ENCODE results near the gene HAP1.

The HAP1 gene

DNA sequence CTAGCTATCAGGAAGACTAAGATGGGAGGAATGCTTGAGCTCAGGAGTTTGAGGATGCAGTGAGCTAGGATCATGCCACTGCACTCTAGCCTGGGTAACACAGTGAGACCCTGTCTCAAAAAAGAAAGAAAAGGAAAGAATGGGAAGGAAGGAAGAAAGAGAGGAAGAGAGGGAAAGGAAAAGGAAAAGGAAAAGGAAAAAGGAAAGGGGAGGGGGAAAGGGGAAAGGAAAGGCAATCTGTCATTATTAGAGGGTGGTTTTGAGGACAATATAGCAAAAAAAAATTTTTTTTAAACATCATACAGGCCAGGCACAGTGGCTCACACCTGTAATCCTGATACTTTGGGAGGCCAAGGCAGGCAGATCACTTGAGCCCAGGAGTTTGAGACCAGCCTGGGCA, 31.7 kb upstream of the HAP1 start:
- no peak for DNase-seq (ENCODE audit: low read depth, low spot score)

DNA sequence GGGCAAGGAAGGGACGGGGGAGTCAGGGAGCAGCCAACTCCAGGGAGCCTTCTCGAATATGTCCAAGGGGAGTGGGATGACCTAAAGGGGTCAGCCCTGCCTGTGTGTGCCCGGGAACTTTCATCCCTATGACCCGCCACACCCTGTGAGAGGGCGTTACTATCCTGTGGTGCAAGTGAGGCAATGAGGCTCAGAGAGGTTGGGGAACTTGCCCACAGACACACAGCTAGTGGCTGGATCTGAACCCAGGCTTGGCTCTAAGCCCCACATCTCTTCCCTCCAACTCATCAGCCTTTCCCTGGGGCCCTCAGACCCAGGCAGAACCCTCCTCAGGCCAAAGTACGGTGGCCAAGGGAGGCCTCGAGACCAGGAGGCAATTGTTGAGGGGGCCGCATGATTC, 28.9 kb upstream of the HAP1 start:
- DNase-seq (ENCODE audit: low read depth, low spot score) = no peak

DNA sequence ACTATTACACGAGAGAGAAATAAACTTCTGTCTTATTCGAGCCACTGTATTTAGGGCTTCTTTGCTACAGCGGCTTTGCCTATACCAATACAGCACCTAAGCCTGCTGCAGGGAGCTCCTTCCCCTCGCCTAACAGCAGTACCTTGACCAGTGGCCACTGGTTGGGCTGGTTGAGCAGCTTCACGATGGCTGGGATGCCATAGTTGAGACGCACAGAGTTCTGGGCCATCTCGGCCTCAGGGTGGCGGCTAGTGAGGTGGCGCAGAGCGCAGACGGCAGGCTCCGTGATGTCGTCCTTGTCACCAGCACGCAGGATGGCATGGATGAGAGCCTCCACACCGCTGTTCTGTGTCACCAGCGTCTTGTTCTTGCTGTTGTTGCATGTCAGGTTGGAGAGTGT, 28.4 kb upstream of the HAP1 start:
- no peak for DNase-seq (ENCODE audit: low read depth, low spot score)

DNA sequence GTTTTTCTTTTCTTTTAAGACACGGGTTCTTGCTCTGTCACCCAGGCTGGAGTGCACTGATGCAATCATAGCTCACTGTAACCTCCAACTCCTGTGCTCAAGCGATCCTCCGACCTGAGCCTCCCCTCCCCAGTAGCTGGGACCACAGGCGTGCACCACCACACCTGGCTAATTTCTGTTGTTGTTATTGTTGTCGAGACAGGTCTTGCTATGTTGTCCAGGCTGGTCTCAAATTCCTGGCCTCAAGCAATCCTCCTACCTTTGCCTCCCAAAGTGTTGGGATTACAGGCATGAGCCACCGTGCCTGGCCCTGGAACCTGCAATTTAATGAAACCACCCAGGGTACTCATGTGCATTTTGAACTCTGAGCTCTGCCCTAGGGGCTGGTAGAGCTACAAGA, 27.9 kb upstream of the HAP1 start:
- DNase-seq (ENCODE audit: low read depth, low spot score) = no peak

DNA sequence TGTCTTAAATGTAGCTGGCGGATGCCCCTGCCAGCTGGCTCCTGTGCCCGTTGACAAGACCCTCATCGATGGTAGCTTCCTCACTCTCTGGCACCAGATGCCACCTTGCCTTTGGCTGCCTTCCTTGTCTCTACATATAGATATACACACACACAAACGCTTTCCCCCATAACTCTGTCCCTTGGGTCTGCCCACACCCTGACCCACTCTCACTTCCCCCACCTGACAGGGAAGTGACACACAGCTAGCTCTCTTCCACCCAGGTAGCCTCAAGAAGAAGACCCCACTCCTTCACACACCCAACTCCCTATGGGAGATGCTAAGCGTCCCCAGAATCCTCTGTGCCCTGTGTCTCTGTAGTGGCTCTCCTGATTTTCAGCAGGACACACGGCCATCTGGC, 26.4 kb upstream of the HAP1 start:
- DNase-seq (ENCODE audit: low read depth, low spot score) = no peak

DNA sequence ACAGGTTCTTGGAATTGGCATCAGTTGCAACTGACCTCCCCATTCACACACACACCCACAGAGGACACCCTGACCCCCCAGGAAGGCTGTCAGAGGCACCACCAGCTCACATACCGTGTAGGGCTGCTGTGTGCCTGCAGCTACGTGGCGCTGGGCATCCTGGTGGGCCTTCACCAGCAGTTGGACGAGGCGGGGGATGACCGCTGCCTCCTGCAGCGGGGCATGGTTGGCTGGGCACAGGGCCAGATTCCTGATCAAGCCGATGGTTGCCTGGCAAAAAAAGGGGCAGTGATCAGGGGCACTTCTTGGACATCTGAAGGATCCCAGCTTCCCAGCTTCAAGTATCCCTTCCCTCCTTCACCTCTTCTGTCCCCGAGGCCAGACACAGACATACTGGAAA, 24.2 kb upstream of the HAP1 start:
- no peak for DNase-seq (ENCODE audit: low read depth, low spot score)

DNA sequence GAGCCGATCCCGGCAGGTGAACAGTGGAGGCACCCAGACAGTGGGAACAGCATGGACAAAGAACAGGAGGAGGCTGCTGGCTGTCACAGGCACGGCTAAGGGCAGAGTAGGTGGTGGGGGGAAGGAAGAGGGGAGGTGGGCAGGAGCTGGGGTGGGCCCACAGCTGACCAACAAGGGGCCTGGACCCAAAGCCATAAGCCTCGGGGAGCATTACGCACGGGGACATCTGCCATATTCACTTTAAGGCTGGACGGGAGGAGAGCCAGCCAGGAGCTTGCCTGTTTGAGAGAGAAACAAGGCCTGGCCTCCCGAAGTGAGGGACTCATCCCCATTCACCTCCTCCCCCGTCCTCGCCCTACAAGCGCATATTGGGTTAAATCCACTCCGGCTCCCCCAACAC, 19.6 kb upstream of the HAP1 start:
- DNase-seq (ENCODE audit: low read depth, low spot score) = no peak

DNA sequence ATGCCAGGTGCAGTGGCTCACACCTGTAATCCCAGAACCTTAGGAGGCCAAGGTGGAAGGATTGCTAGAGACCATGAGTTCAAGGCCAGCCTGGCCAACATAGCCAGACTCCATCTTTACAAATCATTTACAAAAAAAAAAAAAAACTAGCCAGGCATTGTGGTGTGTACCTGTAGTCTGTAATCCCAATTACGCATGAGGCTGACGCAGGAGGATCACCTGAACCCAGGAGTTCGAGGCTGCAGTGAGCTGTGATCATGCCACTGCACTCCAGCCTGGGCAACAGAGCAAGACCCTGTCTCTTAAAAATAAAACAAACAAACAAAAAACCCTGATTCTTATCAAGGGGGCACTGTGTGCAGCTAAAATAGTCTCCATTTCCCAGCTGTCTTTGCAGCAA, 16.8 kb upstream of the HAP1 start:
- no peak for DNase-seq (ENCODE audit: low read depth, low spot score)

DNA sequence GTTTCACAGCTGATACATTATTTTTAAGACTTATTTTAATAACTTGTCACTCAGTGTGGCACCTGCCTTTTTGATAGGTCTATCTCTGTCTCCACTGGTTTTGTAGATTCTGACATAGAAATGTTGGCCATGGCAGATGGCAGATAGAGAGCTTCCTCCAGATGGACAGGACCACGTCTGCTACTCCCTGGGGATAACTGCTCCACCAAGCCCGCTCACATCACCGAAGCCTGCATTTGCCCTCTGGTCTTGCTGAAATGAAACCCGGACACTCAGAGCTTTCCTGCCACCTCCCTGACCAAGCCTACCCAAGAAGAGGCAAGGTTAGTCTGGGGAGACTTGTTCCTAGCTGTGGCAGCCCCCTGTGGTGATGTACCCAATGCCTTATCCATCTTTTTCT, 16.4 kb upstream of the HAP1 start:
- DNase-seq (ENCODE audit: low read depth, low spot score) = no peak

DNA sequence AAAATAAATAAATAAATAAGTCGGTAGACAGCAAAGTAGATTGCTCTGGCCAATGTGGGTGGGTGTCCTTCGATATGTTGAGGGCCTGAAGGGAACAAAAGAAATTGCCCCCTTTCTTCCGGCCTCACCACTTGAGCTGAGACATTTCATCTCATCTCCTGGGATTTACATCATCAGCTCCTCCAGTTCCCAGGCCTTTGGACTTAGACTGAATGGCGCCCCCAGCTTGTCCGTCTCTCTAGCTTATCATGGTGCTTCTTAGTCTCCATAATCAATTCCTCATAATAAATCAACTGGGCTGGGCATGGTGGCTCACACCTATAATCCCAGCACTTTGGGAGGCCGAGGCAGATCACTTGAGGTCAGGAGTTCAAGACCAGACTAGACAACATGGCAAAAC, 13.8 kb upstream of the HAP1 start:
- DNase-seq (ENCODE audit: low read depth, low spot score) = no peak

DNA sequence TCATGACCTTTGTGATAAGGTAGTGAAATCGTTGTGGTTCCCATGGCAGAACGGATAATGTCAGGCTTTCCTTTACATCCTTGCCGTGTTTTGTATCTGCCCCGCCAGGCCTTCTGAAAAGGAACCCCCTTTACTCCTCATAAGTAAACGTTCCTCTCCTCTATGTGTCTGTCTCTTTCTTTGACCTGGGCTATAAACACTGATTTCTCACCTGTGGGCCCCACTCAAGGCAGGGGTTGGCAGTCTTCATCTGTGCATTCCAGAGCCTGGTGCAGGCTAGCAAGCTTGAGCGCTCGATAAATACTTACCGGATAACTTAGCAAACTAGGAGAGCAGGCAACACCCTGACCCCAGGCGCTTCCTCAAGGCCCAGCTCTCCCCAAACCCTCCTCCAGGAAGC, 7.3 kb upstream of the HAP1 start:
- DNase-seq (ENCODE audit: low read depth, low spot score) = no peak

DNA sequence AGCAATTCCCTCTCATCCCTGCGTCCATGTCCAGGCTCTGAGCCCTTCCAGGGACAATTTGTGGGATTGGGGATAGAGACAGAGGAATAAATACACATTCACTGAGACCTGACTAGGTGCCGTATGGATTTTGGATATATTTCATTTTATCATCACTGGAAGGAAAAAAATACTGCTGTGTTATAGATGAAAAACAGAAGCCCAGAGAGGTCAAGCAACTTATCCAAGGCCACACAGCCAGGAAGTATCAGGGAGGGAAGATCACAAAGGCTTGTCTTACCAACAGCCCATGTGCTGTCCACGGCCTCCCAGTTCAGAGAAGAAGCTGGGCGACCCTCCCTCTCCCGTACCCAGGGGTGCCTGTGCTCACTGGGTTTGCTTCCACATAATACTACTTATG, 6.1 kb upstream of the HAP1 start:
- DNase-seq (ENCODE audit: low read depth, low spot score) = no peak

DNA sequence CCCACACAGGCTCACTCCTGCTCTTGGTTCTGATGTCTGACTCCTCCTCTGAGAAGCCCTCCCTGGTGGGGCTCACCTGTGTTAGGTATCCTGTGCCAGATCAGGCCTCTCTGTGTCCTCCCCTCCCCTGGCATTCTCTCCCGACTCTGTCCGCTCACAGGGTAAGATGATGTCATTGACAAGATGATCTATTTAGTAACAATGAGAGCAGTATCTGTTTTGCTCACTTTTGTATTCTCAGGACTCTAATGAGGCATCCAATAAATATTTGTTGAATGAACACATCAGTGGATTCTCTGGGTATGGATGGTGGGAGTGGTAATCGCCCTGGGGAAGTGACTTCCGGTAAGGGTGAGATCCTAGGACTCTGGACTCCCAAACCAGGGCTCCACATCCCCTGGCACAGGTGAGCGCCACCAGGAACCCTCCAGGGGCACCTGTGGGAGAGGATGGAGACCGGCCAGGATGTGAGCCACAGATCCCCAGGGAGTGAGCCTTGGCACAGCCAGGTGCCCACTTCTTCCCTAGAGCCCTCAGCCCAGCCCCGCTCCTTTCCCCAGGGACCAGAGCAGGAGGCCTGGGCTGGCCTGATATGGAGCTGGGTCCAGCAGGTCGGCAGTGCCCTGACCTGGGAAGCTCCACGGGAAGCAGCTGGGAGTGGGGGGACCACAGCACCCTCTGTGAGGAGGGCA, 5.4 kb upstream of the HAP1 start:
- DNase-seq (ENCODE audit: low read depth, low spot score) = no peak

DNA sequence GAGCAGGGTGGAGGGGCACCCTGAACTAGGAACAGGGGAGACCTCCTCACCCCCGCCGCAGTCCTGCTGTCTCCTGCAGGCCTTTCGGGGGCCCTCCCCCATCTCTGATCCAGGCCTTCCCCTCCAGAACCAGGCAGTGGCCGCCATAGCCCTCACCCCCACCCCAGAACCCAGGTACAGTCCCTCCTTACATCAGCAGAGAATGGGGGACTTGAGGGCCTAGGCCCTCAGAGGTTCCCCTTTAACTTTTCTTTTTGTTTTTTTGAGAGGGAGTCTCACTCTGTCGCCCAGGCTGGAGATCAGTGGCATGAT, 4.3 kb upstream of the HAP1 start:
- no peak for DNase-seq (ENCODE audit: low read depth, low spot score)

DNA sequence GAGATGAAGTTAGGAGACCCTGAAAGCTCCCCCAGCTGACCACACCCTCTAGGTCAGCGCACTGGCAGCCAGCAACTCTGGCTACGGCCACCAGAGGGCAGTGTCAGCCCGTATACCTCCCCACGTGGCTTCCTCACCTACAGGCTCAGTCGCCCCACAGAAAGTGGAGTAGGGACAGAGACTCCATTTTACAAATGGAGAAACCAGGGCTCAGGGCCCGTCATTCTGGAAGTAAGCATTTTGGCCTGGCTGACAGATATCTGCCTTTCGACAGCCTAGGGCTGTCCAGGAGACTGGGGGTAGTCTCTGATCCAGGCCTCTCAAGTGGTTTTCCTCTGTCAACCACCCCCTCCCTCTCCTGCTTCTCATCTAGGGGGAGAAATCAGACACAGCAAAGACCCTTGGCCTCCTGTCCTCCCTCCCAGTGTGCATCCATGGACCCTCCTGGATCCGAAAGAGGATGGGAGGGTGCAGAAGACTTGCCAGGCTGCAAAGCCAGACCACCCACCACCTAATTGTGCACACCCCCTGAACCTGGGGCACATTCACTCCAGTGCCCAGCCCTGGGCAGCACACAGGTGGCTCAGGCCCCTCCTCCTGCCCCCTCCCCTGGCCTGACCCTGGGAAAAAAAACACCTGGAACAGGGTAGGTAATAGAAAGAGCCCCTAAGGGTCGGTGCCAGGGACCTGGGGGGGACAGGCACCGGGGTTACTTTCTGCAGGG, 3.8 kb upstream of the HAP1 start:
- DNase-seq (ENCODE audit: low read depth, low spot score) = peak; percentile 50

DNA sequence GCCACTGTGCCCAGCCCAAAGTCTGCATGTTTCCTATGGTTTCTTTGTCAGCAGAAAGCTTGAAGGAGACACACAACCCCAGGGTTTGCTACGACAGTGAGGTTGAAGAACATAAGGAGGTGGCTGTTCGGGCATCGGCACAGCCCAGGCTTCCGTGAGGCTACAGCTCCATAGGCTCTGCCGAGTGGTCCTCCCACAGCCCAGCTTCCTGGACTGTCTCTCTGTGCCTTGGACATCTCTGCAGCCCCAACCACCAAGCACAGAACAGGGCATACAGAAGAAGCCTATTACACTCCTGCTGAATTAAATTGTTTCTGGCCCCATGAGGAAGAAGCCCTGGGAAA, 3.2 kb upstream of the HAP1 start:
- no peak for DNase-seq (ENCODE audit: low read depth, low spot score)

DNA sequence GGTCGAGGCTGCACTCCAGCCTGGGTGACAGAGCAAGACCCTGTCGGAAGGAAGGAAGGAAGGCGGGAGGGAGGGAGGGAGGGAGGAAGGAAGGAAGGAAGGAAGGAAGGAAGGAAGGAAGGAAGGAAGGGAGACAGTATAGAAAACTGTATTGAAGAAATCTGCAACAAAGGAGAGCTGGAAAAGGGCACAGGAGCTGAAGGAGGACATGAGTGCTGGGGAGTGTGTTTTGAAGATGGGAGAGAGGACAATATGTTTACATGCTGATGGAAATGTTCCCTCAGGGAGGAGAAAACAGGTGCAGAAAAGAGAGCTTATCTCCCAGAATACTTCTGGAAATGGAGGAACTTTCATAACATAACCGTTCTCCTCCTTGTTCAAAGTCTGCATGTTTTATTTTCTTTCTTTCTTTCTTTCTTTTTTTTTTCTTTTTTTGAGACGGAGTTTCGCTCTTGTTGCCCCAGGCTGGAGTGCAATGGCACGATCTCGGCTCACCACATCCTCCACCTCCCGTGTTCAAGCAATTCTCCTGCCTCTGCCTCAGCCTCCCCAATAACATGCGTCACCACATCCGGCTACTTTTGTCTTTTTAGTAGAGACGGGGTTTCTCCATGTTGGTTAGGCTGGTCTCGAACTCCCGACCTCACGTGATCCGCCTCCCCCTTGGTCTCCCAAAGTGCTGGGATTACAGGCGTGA, 2.7 kb upstream of the HAP1 start:
- no peak for DNase-seq (ENCODE audit: low read depth, low spot score)

DNA sequence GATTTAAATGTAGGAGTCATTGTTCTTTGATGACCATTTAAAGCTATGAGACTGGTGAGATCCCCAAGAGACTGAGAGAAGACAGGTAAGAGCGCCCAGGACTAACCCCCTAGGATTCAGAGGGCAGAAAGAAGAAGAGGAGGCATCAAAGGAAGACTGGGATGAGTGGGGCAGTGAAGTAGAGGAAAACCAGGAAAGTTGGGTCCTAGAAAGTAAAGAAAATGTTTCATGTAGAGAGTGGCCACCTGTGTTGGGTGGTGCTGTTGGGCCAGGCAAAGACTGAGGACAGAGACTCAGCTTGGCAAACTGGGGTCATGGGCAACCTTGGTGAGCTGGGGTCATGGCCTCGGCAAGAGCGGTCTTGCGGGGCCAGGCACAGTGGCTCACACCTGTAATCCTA, 1.3 kb upstream of the HAP1 start:
- no peak for DNase-seq (ENCODE audit: low read depth, low spot score)

DNA sequence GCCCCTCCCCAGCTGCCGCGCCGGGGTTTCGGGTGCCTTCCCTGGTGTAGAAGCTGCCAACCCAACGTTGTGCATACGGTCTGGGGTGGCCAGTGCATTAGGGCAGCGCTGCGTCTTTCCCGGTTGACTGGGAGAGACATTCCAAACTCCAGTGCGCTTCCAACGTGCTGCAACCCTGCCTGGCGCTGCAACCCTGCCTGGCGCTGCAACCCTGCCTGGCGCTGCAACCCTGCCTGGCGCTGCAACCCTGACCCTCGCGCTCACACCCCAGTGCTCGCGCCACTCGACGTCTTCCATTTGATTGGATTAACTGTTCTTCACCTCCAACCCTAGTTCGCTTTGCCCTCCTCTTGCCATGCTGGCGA, 488 bp upstream of the HAP1 start:
- no peak for DNase-seq (ENCODE audit: low read depth, low spot score)

DNA sequence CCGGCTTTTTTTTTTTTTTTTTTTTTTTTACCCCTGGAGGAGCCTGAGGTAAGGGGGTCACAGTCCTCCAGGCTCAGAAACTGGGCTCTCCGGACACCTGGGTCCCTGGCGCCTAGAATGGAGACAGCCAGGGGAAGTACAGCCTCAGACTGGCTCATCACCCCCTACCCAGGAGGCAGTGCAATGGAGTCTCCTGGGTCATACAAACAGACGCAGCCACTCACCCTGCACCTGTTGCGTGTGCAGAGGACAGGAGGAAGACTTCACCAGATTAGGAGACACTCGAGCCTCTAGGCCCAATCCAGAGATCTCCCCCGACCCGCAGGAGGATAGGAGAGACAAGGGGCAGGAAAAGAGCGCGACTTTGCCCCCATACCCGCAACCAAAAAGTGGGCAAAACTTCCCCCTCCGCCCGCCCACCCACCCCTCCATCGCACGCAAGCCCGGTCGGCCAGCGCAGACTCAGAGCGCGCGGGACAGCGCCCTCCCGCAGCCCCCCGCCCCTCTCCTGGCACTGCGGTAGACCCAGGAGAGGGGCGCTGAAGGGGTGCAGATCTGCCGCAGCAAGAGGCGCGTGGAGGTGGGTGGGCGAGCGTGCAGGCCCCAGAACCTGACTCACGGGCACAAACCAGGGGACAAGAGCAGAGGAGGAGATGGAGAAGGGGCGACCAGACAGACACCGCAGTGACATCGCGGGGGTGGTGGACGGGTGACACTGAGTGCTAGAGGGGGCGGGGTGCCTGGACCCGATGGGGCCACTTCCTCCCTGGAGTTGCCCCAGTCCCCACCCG, 900 bp downstream of the HAP1 start:
- no peak for DNase-seq (ENCODE audit: low read depth, low spot score)

DNA sequence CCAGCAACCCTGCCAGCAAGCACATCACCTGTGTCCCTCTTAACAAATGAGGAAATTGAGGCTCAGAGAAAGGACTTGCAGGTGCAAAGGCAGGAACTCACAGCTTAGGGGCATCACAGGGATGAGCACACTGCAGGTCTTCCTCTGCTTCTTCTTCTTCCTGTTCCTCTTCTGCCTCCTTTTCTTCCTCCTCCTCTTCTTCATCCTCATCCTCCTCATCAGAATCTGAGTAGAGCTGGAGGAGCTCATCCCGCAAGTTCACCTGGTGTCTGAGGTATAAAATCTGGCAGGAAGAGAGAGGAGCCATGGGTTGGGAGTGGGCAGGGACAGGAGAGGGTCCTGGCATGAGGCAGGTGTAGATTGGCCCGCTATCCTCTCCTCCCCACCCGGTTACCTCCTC, 2.6 kb downstream of the HAP1 start:
- no peak for DNase-seq (ENCODE audit: low read depth, low spot score)

DNA sequence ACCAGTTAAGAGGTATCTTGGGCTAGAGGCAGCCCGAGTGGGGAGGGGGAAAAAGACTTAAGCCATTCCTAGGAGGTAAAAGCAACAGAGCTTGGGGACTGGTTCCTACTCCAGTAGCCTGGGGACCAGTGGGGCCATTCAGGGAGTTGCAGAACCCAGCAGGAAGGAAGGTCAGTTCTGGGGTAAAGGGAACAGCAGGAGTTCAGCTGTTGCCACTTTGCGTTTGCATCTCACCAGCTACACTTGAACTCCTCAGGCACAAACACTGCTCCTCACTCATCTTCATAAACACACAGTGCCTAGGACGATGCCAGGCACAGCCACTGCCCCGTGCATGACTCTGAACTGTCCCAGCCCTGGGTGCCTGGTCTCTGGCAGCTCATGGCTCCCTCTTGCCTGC, 4.0 kb downstream of the HAP1 start:
- DNase-seq (ENCODE audit: low read depth, low spot score) = no peak

DNA sequence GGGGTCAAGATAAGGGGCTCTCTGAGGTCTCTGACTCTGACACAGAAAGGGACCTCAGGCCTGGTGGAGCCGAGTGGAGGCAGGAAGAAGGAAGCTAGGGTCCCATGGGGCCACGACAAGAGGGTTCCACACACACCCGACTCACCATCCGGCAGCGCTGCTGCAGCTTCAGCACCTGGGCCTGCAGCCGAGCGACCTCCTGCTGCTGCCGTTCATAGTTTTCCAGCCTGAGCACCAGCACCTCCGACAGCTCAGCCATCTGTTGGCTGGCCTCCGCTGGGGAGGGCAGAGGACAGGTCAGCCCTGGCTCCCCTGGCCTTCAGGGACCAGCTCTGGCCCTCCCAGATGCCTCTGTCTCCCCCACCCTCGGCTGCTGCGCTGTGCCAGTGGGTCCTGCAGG, 6.4 kb downstream of the HAP1 start:
- DNase-seq (ENCODE audit: low read depth, low spot score) = no peak
